ENCODE data around the gene LRRC4.

Gene LRRC4

GRCh38 chr7:128029405-128029995, 1.7 kb downstream of the LRRC4 start:
- DNase-seq (ENCODE audit: low read depth), result no peak
- no peak overlapping the region for H3K4me3 ChIP-seq (ENCODE audit: low read length)
- TF ChIP-seq, protein P1, sequence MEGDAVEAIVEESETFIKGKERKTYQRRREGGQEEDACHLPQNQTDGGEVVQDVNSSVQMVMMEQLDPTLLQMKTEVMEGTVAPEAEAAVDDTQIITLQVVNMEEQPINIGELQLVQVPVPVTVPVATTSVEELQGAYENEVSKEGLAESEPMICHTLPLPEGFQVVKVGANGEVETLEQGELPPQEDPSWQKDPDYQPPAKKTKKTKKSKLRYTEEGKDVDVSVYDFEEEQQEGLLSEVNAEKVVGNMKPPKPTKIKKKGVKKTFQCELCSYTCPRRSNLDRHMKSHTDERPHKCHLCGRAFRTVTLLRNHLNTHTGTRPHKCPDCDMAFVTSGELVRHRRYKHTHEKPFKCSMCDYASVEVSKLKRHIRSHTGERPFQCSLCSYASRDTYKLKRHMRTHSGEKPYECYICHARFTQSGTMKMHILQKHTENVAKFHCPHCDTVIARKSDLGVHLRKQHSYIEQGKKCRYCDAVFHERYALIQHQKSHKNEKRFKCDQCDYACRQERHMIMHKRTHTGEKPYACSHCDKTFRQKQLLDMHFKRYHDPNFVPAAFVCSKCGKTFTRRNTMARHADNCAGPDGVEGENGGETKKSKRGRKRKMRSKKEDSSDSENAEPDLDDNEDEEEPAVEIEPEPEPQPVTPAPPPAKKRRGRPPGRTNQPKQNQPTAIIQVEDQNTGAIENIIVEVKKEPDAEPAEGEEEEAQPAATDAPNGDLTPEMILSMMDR (IDR thresholded peaks at IDR 0.05; ENCODE audit: insufficient read depth, low read depth, low read length, missing control alignments), result no peak

- TF ChIP-seq, protein P1 (IDR thresholded peaks at IDR 0.05; ENCODE audit: insufficient read depth, low read depth, low read length, missing control alignments), result no peak
- no peak overlapping the region for H3K4me3 ChIP-seq (ENCODE audit: low read length)
- DNase-seq (ENCODE audit: low read depth), result no peak
These were observed 3.7 kb downstream of the LRRC4 start for GRCh38 chr7:128027485-128027980.

DNA sequence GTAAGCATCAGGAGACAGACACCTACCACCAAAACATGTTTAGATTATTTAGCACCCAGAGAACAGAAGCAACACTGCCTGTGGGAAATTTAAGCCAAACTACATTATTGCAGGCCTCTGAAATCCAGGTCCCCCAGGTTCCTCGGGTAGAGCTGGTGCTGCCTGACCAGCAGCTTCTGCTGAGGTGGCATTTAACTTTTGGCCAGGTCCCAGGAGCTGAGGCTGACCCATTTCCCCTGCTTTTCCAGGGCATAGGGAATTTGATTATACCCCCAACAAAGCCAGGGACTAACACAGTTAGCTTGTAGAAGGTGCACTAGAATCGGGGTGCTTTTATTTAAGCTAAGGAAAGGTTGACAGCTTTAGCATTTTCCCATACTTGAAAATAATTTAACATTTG, 4.7 kb downstream of the LRRC4 start:
- TF ChIP-seq, protein P1 (IDR thresholded peaks at IDR 0.05; ENCODE audit: insufficient read depth, low read depth, low read length, missing control alignments), result no peak
- H3K4me3 ChIP-seq (ENCODE audit: low read length), result no peak overlapping the region
- no peak for DNase-seq (ENCODE audit: low read depth)

DNA sequence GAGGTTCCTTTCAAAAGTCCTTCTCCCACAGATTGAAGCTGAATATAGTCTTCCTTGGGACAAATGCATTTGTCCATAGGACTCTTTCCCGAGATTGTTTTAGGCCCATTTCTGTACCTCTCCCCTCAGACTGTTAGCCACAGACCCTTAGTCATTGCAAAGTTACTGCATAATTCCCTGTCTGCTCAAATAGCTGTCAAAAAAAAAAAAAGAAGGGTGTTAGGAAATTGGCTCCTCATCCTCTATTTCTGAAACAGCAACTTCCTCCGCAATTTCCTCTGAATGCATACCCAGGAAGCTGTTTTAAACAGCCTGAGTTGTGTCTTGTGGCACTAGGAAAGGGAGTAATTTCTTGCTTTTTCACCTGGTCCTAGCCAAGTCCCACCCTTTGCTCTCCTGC, 5.4 kb downstream of the LRRC4 start:
- H3K4me3 ChIP-seq (ENCODE audit: low read length), result no peak overlapping the region
- TF ChIP-seq, protein P1 (IDR thresholded peaks at IDR 0.05; ENCODE audit: insufficient read depth, low read depth, low read length, missing control alignments), result no peak
- DNase-seq (ENCODE audit: low read depth), result no peak

DNA sequence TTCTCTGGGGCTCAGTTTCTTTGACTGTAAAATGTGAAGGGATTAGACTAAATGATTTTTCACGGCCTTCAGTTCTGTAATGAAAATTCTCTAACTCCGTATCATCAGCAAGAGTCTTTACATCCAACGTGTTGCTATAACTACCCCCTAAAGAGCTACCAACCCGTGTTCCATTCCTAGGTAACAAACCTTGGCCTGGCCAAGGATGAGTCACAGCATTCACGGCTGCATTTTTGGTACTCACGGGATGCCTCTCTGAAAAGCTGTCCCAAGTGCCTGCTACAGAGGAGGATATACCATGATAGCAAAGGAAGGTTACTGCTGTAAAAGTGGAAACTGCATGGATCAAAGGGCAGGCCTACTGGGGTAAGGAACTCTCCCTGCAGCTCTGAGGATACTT, 5.9 kb downstream of the LRRC4 start:
- no peak overlapping the region for H3K4me3 ChIP-seq (ENCODE audit: low read length)
- TF ChIP-seq, protein P1 (IDR thresholded peaks at IDR 0.05; ENCODE audit: insufficient read depth, low read depth, low read length, missing control alignments), result no peak
- peak; percentile 50 for DNase-seq (ENCODE audit: low read depth)

DNA sequence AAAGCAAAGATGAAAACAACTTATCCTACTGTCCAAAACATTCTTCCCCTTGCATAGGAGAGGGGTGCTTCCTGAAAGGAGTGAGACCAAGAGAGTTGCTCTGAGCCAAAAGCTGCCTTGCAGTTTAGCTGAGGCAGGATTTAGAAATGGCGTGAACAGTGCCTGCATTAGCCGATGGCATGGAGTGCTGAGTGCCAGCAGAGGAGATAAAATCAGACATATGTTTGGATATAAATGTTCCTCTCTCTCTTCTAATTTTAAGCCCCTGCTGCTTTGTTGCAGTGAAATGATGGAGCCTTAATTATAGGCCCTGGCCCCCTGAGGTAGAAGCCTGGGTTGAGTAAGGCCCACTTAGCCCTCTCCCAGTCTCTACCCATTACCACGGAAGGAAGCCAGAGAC, 7.1 kb downstream of the LRRC4 start:
- DNase-seq (ENCODE audit: low read depth), result no peak
- TF ChIP-seq, protein P1 (IDR thresholded peaks at IDR 0.05; ENCODE audit: insufficient read depth, low read depth, low read length, missing control alignments), result no peak
- no peak overlapping the region for H3K4me3 ChIP-seq (ENCODE audit: low read length)

Measured in epithelial cell of esophagus (primary cell).